Trophoblast cell (in vitro differentiated cells and primary cell): ENCODE data around the gene TANGO6.
"Not testable (repeated sequence)": the region's sequence is repeated elsewhere in the genome, so short reads cannot be mapped to it uniquely, and the experiment has no call there.

Experiments
- DNase-seq, 2 donors: peaks; one replicate each; pipeline ENCODE4 v3.0.0-alpha.2; 2016
- H2AFZ ChIP-seq: 2 replicates; pipeline ENCODE4 v1.6.1; 2013; ENCODE audit warnings: low read length, moderate library complexity, mild to moderate bottlenecking; ENCODE audit not compliant: insufficient read depth, poor library complexity
- H2AK5ac ChIP-seq: 2 replicates; pipeline ENCODE4 v1.6.1; 2013; ENCODE audit warnings: mild to moderate bottlenecking, low read length
- H2BK120ac ChIP-seq: 2 replicates; pipeline ENCODE4 v1.6.1; 2013; ENCODE audit warnings: low read length, mild to moderate bottlenecking, moderate library complexity; ENCODE audit not compliant: insufficient read depth, poor library complexity
- H2BK12ac ChIP-seq: 2 replicates; pipeline ENCODE4 v1.6.1; 2013; ENCODE audit warnings: mild to moderate bottlenecking, low read length, moderate library complexity
- H2BK5ac ChIP-seq: 2 replicates; pipeline ENCODE4 v1.6.1; 2013; ENCODE audit warnings: low read length, low read depth, moderate library complexity, mild to moderate bottlenecking; ENCODE audit not compliant: poor library complexity
- H3K14ac ChIP-seq: 2 replicates; pipeline ENCODE4 v1.6.1; 2013; ENCODE audit warnings: mild to moderate bottlenecking, low read length
- H3K18ac ChIP-seq: 2 replicates; pipeline ENCODE4 v1.6.1; 2013; ENCODE audit warnings: mild to moderate bottlenecking, low read length
- H3K23ac ChIP-seq: 2 replicates; pipeline ENCODE4 v1.6.1; 2013; ENCODE audit warnings: low read length
- H3K27ac ChIP-seq: 2 replicates; pipeline ENCODE4 v1.5.1; 2013; ENCODE audit warnings: low read depth, mild to moderate bottlenecking, inconsistent platforms, low read length, moderate library complexity
- H3K27me3 ChIP-seq: 2 replicates; pipeline ENCODE4 v1.6.1; 2013; ENCODE audit warnings: inconsistent platforms, mild to moderate bottlenecking, low read length, moderate library complexity; ENCODE audit not compliant: insufficient read depth
- H3K36me3 ChIP-seq, 2 experiments: 1 replicate in 1 of 2; 2 replicates in 1 of 2; pipeline ENCODE4 v1.6.1; 2013; ENCODE audit warnings: low read length in 2 of 2, mild to moderate bottlenecking in 2 of 2, moderate library complexity in 1 of 2; ENCODE audit not compliant: insufficient read depth in 2 of 2, control insufficient read depth in 1 of 2
- H3K4ac ChIP-seq: 2 replicates; pipeline ENCODE4 v1.6.1; 2013; ENCODE audit warnings: low read depth, mild to moderate bottlenecking, low read length, moderate library complexity
- H3K4me1 ChIP-seq, 2 experiments: 1 replicate in 1 of 2; 2 replicates in 1 of 2; pipeline ENCODE4 v1.6.1; 2013; ENCODE audit warnings: low read length in 2 of 2, mild to moderate bottlenecking in 2 of 2, moderate library complexity in 1 of 2; ENCODE audit not compliant: insufficient read depth in 2 of 2, control insufficient read depth in 1 of 2
- H3K4me2 ChIP-seq: 2 replicates; pipeline ENCODE4 v1.6.1; 2013; ENCODE audit warnings: inconsistent platforms, mild to moderate bottlenecking, low read length, moderate library complexity
- H3K4me3 ChIP-seq: 2 replicates; pipeline ENCODE4 v1.5.1; 2013; ENCODE audit warnings: mild to moderate bottlenecking, low read depth, low read length, inconsistent platforms
- H3K79me1 ChIP-seq: one replicate; pipeline ENCODE4 v1.6.1; 2013; ENCODE audit warnings: low read length
- H3K79me2 ChIP-seq: 2 replicates; pipeline ENCODE4 v1.6.1; 2013; ENCODE audit warnings: low read length, mild to moderate bottlenecking; ENCODE audit not compliant: control insufficient read depth, insufficient read depth, poor library complexity
- H3K9ac ChIP-seq: 2 replicates; pipeline ENCODE4 v1.6.1; 2013; ENCODE audit warnings: mild to moderate bottlenecking, low read length
- H3K9me3 ChIP-seq: 2 replicates; pipeline ENCODE4 v1.6.1; 2013; ENCODE audit warnings: low read depth, mild to moderate bottlenecking, control low read depth, inconsistent platforms, low read length; ENCODE audit not compliant: insufficient read depth
- H4K12ac ChIP-seq: 2 replicates; pipeline ENCODE4 v1.6.1; 2013; ENCODE audit warnings: low read depth, mild to moderate bottlenecking, low read length, moderate library complexity
- H4K8ac ChIP-seq: 2 replicates; pipeline ENCODE4 v1.6.1; 2013; ENCODE audit warnings: low read depth, mild to moderate bottlenecking, low read length, moderate library complexity
- H4K91ac ChIP-seq: one replicate; pipeline ENCODE4 v1.6.1; 2013; ENCODE audit warnings: low read depth, mild to moderate bottlenecking, low read length, moderate library complexity
- WGBS: extraction: QIAGEN DNeasy Blood & Tissue Kit; methylation state at CpG from one replicate; pipeline ENCODE4 v1.1.7; 2013; ENCODE audit warnings: missing lambda C conversion rate; ENCODE audit not compliant: insufficient read length, insufficient coverage; ENCODE audit errors: extremely low coverage; 5-methylcytosine and 5-hydroxymethylcytosine counted together

Gene TANGO6

DNA sequence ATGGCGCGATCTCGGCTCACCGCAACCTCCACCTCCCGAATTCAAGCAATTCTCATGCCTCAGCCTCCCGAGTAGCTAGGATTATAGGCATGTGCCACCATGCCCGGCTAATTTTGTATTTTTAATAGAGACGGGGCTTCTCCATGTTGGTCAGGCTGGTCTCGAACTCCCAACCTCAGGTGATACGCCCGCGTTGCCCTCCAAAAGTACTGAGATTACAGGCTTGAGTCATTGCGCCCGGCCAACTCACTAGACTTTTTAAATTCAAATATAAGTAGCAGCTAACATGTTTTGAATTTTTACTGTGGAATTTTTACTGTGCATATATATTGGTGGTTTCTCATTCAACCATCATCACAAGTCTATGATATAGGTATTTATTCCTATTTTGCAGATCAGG, 281.6 kb downstream of the TANGO6 start:
- H3K14ac ChIP-seq, H3K79me1 ChIP-seq, H4K91ac ChIP-seq, H3K9me3 ChIP-seq, H3K23ac ChIP-seq, H4K8ac ChIP-seq, H2AFZ ChIP-seq, H4K12ac ChIP-seq, H3K27ac ChIP-seq, DNase-seq, H3K4ac ChIP-seq, H2BK12ac ChIP-seq, H3K27me3 ChIP-seq, H2BK5ac ChIP-seq, H3K4me1 ChIP-seq, H3K9ac ChIP-seq, H2BK120ac ChIP-seq, H3K4me3 ChIP-seq, H3K18ac ChIP-seq, H2AK5ac ChIP-seq, H3K4me2 ChIP-seq, H3K79me2 ChIP-seq: not testable (repeated sequence)
- WGBS: no CpG with 5 or more reads among the region's 14 CpGs
- peaks cover 16 to 18% of the 10 kb centered on the region in 2 experiments for H3K36me3 ChIP-seq

DNA sequence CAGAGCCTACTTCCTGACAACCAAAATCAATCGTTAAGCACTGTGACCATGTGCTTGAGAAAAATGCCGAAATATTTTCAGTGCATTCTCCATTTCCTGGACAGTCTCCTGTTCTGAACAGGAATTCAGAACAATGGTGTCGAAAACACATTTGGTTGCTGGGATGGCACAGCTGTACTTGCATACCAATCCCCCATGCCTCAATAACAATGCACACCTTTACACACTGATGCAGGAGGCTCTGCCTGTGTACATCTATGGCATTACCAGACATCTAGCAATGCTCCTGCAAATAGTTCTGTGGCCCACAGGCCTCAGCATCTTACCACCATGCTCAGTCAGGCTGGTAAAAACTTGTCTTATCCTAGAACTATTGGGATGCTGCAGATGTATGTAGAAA, 282.9 kb downstream of the TANGO6 start:
- Histone ChIP-seq H2BK12ac (no peak overlapping the region), H3K36me3 (peaks cover 4 to 7% of the 10 kb centered on the region in 2 experiments), H3K27me3 (no peaks in the 10 kb centered on the region), H3K79me2 (peaks cover 4% of the 10 kb centered on the region), H3K4me1 (no peaks in the 10 kb centered on the region), H4K91ac (no peak overlapping the region), H4K12ac (no peak overlapping the region), H2AFZ (no peak overlapping the region), H3K79me1 (no peaks in the 10 kb centered on the region), H3K4me2 (no peak overlapping the region), H2BK5ac (no peak overlapping the region), H3K4me3 (no peak overlapping the region), H3K27ac (no peak overlapping the region), H3K9ac (no peak overlapping the region), H3K4ac (no peak overlapping the region), H3K9me3 (no peaks in the 10 kb centered on the region), H3K23ac (no peak overlapping the region), H3K14ac (no peak overlapping the region), H3K18ac (no peak overlapping the region), H2AK5ac (no peak overlapping the region), H4K8ac (no peak overlapping the region), H2BK120ac (no peak overlapping the region)
- WGBS: no CpG with 5 or more reads among the region's 3 CpGs
- DNase-seq: no peak

DNA sequence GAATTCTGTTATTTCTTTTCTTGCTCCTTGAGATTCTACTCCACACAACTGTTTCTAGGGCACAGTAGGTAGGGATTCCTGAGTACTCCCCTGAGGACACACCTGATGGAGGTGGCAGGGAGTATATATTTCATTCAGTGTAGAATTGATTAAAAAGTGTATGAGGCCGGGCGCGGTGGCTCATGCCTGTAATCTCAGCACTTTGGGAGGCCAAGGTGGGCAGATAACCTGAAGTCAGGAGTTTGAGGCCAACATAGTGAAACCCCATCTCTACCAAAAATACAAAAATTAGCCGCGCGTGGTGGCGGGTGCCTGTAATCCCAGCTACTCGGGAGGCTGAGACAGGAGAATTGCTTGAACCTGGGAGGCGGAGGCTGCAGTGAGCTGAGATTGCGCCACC, 283.5 kb downstream of the TANGO6 start:
- H2AK5ac ChIP-seq, H3K4ac ChIP-seq, H3K4me2 ChIP-seq, H3K4me1 ChIP-seq, H3K4me3 ChIP-seq, H3K27me3 ChIP-seq, H2BK12ac ChIP-seq, H2AFZ ChIP-seq, H2BK120ac ChIP-seq, H3K79me2 ChIP-seq, DNase-seq, H3K9me3 ChIP-seq, H4K12ac ChIP-seq, H3K9ac ChIP-seq, H3K27ac ChIP-seq, H3K36me3 ChIP-seq, H2BK5ac ChIP-seq, H3K18ac ChIP-seq, H4K91ac ChIP-seq, H3K23ac ChIP-seq, H3K79me1 ChIP-seq, H3K14ac ChIP-seq, H4K8ac ChIP-seq: not testable (repeated sequence)
- no CpG with 5 or more reads among the region's 10 CpGs for WGBS

DNA sequence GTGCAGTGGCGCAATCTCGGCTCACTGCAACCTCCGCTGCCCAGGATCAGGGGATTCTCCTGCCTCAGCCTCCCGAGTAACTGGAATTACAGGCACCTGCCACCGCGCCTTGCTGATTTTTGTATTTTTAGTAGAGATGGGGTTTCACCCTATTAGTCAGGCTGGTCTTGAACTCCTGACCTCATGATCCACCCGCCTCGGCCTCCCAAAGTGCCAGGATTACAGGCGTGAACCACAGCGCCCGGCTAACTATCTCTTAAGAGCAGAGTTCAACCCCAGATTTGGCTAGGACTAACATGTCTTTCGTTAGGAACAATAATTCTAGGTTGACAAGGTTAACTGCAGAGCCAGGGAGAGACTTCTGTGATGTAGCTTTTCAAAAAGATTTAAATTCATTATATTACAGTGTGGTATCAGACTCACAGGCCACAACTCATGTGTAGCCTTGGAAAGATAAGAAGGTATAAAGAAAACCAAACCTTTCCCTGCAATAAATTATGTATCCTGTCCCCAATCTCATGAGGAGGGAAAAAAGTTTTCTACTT, 284.7 kb downstream of the TANGO6 start:
- peaks cover 18% of the 10 kb centered on the region for H3K79me2 ChIP-seq
- no peak overlapping the region for H3K23ac ChIP-seq
- peaks cover 4 to 7% of the 10 kb centered on the region in 2 experiments for H3K36me3 ChIP-seq
- no peak overlapping the region for H3K14ac ChIP-seq
- H2AFZ ChIP-seq: no peak overlapping the region
- H3K18ac ChIP-seq: no peak overlapping the region
- H3K4me3 ChIP-seq: no peak overlapping the region
- H4K91ac ChIP-seq: no peak overlapping the region
- no peaks in the 10 kb centered on the region for H3K9me3 ChIP-seq
- H2BK5ac ChIP-seq: no peak overlapping the region
- no peaks in the 10 kb centered on the region for H3K27me3 ChIP-seq
- WGBS: no CpG with 5 or more reads among the region's 12 CpGs
- no peak overlapping the region for H3K9ac ChIP-seq
- no peak overlapping the region for H4K12ac ChIP-seq
- no peak overlapping the region for H2BK12ac ChIP-seq
- H2BK120ac ChIP-seq: no peak overlapping the region
- DNase-seq: no peak
- no peaks in the 10 kb centered on the region for H3K4me1 ChIP-seq
- H2AK5ac ChIP-seq: no peak overlapping the region
- no peak overlapping the region for H3K4ac ChIP-seq
- no peak overlapping the region for H4K8ac ChIP-seq
- H3K79me1 ChIP-seq: peaks cover 14% of the 10 kb centered on the region
- H3K27ac ChIP-seq: no peak overlapping the region
- no peak overlapping the region for H3K4me2 ChIP-seq
